ENCODE results near the gene KIAA1328. TPM values are rescaled to one million over a fixed set of nuclear protein-coding genes. Genes with fewer than 3 reads are reported as not detected.
"Not testable (repeated sequence)": the region's sequence is repeated elsewhere in the genome, so short reads cannot be mapped to it uniquely, and the experiment has no call there.

Gene KIAA1328
- total RNA-seq, 1 donor from 2014 or later = 8.4 TPM

GRCh38 chr18:36901277-36901701 lies 72.4 kb downstream of the KIAA1328 start:
- DNase-seq (ENCODE audit: low spot score in 2 of 2) = no peak
- no peaks in the 10 kb centered on the region for H3K9me3 ChIP-seq
- peaks cover 0 to 18% of the 10 kb centered on the region in 2 donors for H3K4me1 ChIP-seq
- no peaks in the 10 kb centered on the region for H3K36me3 ChIP-seq
- H3K27me3 ChIP-seq = no peaks in the 10 kb centered on the region
- H3K27ac ChIP-seq = peak overlapping the region in 1 of 2 donors; percentile 40
- intact Hi-C loops (cut with DNase I) = no loop called here
- TF ChIP-seq, protein P1, sequence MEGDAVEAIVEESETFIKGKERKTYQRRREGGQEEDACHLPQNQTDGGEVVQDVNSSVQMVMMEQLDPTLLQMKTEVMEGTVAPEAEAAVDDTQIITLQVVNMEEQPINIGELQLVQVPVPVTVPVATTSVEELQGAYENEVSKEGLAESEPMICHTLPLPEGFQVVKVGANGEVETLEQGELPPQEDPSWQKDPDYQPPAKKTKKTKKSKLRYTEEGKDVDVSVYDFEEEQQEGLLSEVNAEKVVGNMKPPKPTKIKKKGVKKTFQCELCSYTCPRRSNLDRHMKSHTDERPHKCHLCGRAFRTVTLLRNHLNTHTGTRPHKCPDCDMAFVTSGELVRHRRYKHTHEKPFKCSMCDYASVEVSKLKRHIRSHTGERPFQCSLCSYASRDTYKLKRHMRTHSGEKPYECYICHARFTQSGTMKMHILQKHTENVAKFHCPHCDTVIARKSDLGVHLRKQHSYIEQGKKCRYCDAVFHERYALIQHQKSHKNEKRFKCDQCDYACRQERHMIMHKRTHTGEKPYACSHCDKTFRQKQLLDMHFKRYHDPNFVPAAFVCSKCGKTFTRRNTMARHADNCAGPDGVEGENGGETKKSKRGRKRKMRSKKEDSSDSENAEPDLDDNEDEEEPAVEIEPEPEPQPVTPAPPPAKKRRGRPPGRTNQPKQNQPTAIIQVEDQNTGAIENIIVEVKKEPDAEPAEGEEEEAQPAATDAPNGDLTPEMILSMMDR (IDR thresholded peaks at IDR 0.05) = no peak
- H3K4me3 ChIP-seq = no peak overlapping the region

DNA sequence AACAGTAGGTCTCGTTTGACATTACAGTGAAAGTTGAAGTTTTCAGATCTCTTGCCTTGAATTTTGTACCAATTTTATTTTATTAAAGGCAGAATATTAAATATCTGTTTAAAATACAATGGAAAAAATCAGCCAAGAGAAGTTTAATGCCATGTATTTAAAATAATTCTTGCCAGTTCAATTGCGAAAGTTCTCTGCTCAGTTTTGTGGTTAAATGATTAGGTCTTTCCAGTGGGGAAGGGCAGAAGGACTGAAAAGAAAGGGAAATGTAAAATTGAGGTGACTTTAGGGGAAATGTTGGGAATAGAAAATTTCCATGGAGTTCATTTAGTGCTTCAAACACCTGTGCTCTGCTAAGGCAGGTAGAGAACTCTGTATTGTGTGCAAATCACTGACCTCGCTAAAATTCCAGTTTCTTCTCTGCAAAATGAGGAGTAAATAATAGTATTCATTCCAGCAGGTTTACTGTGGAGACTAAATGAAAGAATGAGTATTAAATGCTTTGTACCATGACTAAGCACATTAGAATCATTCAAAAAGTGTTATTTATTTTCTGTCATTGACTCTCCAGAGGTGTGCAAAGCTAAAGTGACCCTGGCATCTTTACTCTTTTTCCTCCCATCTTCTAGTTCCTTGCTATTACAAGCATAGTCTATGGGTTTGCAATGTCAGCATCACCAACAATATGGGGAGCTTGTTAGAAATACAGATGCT lies 74.4 kb downstream of the KIAA1328 start:
- Histone ChIP-seq H3K4me1 (peaks cover 0 to 18% of the 10 kb centered on the region in 2 donors), H3K4me3 (no peak overlapping the region), H3K36me3 (no peaks in the 10 kb centered on the region), H3K9me3 (no peaks in the 10 kb centered on the region), H3K27me3 (no peaks in the 10 kb centered on the region), H3K27ac (no peak overlapping the region)
- no peak for DNase-seq (ENCODE audit: low spot score in 2 of 2)
- TF ChIP-seq, protein P1 (IDR thresholded peaks at IDR 0.05) = no peak
- intact Hi-C loops (cut with DNase I) = no loop called here

GRCh38 chr18:36905571-36905970 lies 76.6 kb downstream of the KIAA1328 start:
- no peaks in the 10 kb centered on the region for H3K9me3 ChIP-seq
- H3K4me1 ChIP-seq = peaks cover 0 to 18% of the 10 kb centered on the region in 2 donors
- no peaks in the 10 kb centered on the region for H3K36me3 ChIP-seq
- no peak overlapping the region for H3K4me3 ChIP-seq
- DNase-seq (ENCODE audit: low spot score in 2 of 2) = no peak
- TF ChIP-seq, protein P1 (IDR thresholded peaks at IDR 0.05) = no peak
- H3K27ac ChIP-seq = no peak overlapping the region
- no peaks in the 10 kb centered on the region for H3K27me3 ChIP-seq
- intact Hi-C loops (cut with DNase I) = no loop called here

- DNase-seq (ENCODE audit: low spot score in 2 of 2); H3K4me1 ChIP-seq; intact Hi-C loops (cut with DNase I); H3K9me3 ChIP-seq; H3K36me3 ChIP-seq; H3K27me3 ChIP-seq; H3K4me3 ChIP-seq; H3K27ac ChIP-seq: not testable (repeated sequence)
These were observed 80.4 kb downstream of the KIAA1328 start for GRCh38 chr18:36909282-36909681.

- Histone ChIP-seq H3K36me3 (peaks cover 0 to 5% of the 10 kb centered on the region in 2 donors), H3K9me3 (no peaks in the 10 kb centered on the region), H3K4me3 (no peak overlapping the region), H3K4me1 (no peaks in the 10 kb centered on the region), H3K27me3 (no peaks in the 10 kb centered on the region), H3K27ac (no peak overlapping the region)
- DNase-seq (ENCODE audit: low spot score in 2 of 2) = no peak
- TF ChIP-seq, protein P1 (IDR thresholded peaks at IDR 0.05) = no peak
- intact Hi-C loops (cut with DNase I) = no loop called here
These were observed 84.0 kb downstream of the KIAA1328 start for GRCh38 chr18:36912887-36913286.

DNA sequence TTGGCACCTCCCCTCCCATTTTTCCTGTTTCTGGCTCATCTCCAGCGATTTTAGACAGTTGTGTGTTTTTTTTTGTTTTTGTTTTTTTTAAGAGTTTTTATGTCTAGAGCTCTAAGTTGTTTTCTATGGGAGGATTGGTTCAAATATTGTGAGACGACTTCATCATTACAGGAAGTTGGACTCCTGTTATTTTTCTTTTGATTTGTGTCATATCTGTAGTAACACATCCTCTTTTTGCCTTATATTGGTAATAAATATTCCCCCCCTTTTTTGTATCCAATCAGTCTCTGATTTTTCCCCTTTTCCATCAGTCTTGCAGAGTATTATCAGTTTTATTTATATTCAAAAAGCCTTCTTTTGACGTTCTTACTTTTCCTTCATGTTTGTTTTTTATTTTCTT lies 89.0 kb downstream of the KIAA1328 start:
- H3K27me3 ChIP-seq = no peaks in the 10 kb centered on the region
- no peaks in the 10 kb centered on the region for H3K9me3 ChIP-seq
- TF ChIP-seq, protein P1 (IDR thresholded peaks at IDR 0.05) = no peak
- no peaks in the 10 kb centered on the region for H3K4me1 ChIP-seq
- H3K4me3 ChIP-seq = no peak overlapping the region
- H3K36me3 ChIP-seq = peaks cover 0 to 9% of the 10 kb centered on the region in 2 donors
- no peak for DNase-seq (ENCODE audit: low spot score in 2 of 2)
- H3K27ac ChIP-seq = no peak overlapping the region
- intact Hi-C loops (cut with DNase I) = no loop called here

Measured in ascending aorta (tissue), 2 donors.